GM18873 (cell line): ENCODE results near the gene CAMSAP2.

Experiments
- ATAC-seq: cut with Tn5 transposase; IDR thresholded peaks from one replicate; pipeline ENCODE4 v1.9.1; 2021; ENCODE audit warnings: mild to moderate bottlenecking, moderate library complexity, moderate number of reproducible peaks; ENCODE audit not compliant: unreplicated experiment, low FRiP score

CAMSAP2 gene

GRCh38 chr1:200838676-200839445, 100.2 kb downstream of the CAMSAP2 start:
- ATAC-seq, result no peak

GRCh38 chr1:200845360-200845759, 106.7 kb downstream of the CAMSAP2 start:
- ATAC-seq, result no peak

GRCh38 chr1:200846398-200846797, 107.7 kb downstream of the CAMSAP2 start:
- ATAC-seq, result no peak

GRCh38 chr1:200849430-200849829, 110.7 kb downstream of the CAMSAP2 start:
- no peak for ATAC-seq

GRCh38 chr1:200850554-200850953, 111.9 kb downstream of the CAMSAP2 start:
- no peak for ATAC-seq

- no peak for ATAC-seq
Observed at GRCh38 chr1:200856716-200857357, 118.1 kb downstream of the CAMSAP2 start.

- no peak for ATAC-seq
Observed at GRCh38 chr1:200857804-200858203, 119.1 kb downstream of the CAMSAP2 start.

GRCh38 chr1:200861937-200862647, 123.4 kb downstream of the CAMSAP2 start:
- no peak for ATAC-seq

- ATAC-seq, result no peak
Observed at GRCh38 chr1:200862713-200863415, 124.2 kb downstream of the CAMSAP2 start.

- ATAC-seq, result no peak
Observed at GRCh38 chr1:200866116-200866515, 127.4 kb downstream of the CAMSAP2 start.

GRCh38 chr1:200866521-200866920, 127.8 kb downstream of the CAMSAP2 start:
- peak; percentile 91 for ATAC-seq

- ATAC-seq, result no peak
Observed at GRCh38 chr1:200867018-200867811, 128.5 kb downstream of the CAMSAP2 start.

GRCh38 chr1:200869376-200869752, 130.7 kb downstream of the CAMSAP2 start:
- no peak for ATAC-seq

- ATAC-seq, result peak; percentile 41
Observed at GRCh38 chr1:200869753-200870391, 131.2 kb downstream of the CAMSAP2 start.

GRCh38 chr1:200872446-200873115, 133.9 kb downstream of the CAMSAP2 start, which contains the start of gene GPR25:
Gene GPR25, plus strand, starts transcription at chr1:200872981. Its CDS starts 57 bp downstream, at chr1:200873038.
- no peak for ATAC-seq

GRCh38 chr1:200873116-200873670, 134.5 kb downstream of the CAMSAP2 start:
- ATAC-seq, result no peak

GRCh38 chr1:200873671-200874397, 135.1 kb downstream of the CAMSAP2 start:
- ATAC-seq, result no peak

GRCh38 chr1:200874694-200875093, 136.0 kb downstream of the CAMSAP2 start:
- no peak for ATAC-seq
